ENCODE results near the gene GLI3.

GRCh38 chr7:42254217-42254616, 17.2 kb upstream of the GLI3 start:
- TF ChIP-seq POLR2AphosphoS5 (IDR thresholded peaks at IDR 0.05; ENCODE audit: low read depth, low read length), result no peak
- TF ChIP-seq TAF1 (IDR thresholded peaks at IDR 0.05; ENCODE audit: borderline replicate concordance, low read depth, low read length), result no peak
- TF ChIP-seq POLR2A (IDR thresholded peaks at IDR 0.05; ENCODE audit: low read depth, low read length), result no peak

Measured in GM12892 (cell line).